Left ventricle myocardium inferior (tissue), 1 donor: Measurements from ENCODE around the gene CEBPZ. TPM values are rescaled to one million over a fixed set of nuclear protein-coding genes. Genes with fewer than 3 reads are reported as not detected.
"Not testable (repeated sequence)": the region's sequence is repeated elsewhere in the genome, so short reads cannot be mapped to it uniquely, and the experiment has no call there.

Experiments
- DNase-seq: peaks from one replicate; pipeline ENCODE4 v3.0.0-alpha.2; 2020
- H3K27ac ChIP-seq: fragments of 200-600 bp; replicated peaks from 2 replicates; pipeline ENCODE4 v1.8.0; 2021
- H3K27me3 ChIP-seq: fragments of 200-600 bp; 2 replicates; pipeline ENCODE4 v1.8.0; 2021; ENCODE audit warnings: low read depth
- H3K36me3 ChIP-seq: fragments of 200-600 bp; 2 replicates; pipeline ENCODE4 v1.8.0; 2021
- H3K4me1 ChIP-seq: fragments of 200-600 bp; 2 replicates; pipeline ENCODE4 v1.8.0; 2021
- H3K4me3 ChIP-seq: fragments of 200-600 bp; 2 replicates; pipeline ENCODE4 v1.8.0; 2021; ENCODE audit warnings: mild to moderate bottlenecking, moderate library complexity
- H3K9me3 ChIP-seq: fragments of 200-600 bp; replicated peaks from 2 replicates; pipeline ENCODE4 v1.8.0; 2021
- intact Hi-C: fragments of 100-400 bp; cut with micrococcal nuclease; formaldehyde crosslinking; loops from one replicate; pipeline ENCODE4 v1.11.0; 2022
- total RNA-seq: library from RNA; stranded (reverse); fragmentation: NEBNext Ultra II Directional; extraction: Animal tissue kit (Norgen Biotek cat#: 25700); gene quantifications from one replicate; pipeline ENCODE4 v1.2.1, GENCODE V29; 2021
- TF ChIP-seq, protein P1 (sequence below): fragments of 200-600 bp; IDR thresholded peaks from 2 replicates; pipeline ENCODE4 v1.8.0; 2021; ENCODE audit warnings: antibody characterized with exemption, mild to moderate bottlenecking, borderline replicate concordance
- donor health status: DM: no; HTN: yes; CAD: no; lungs with severe emphysema.

The CEBPZ gene
- total RNA-seq, 1 donor from 2014 or later: 25.3 TPM

DNA sequence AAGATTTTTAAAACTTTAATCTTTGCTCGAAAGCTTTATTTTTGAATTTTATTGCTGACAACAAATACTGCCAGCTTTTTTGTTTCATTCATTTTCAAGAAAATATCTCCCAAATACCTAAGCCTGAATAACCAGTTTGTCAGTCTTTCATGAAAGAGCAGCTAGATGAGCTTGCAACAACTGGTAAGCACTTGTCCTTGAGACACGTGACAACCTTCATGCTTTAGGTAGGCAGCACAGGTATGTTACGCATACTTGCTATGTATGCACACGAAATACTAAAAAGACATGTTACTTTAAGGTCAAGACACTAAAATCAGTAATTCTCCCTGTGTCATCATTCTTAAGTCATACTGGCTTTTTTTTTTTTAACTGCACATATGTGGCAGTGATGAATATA, 12.3 kb downstream of the CEBPZ start:
- Histone ChIP-seq H3K9me3 (no peaks in the 10 kb centered on the region), H3K4me3 (no peak overlapping the region), H3K36me3 (peaks cover 94% of the 10 kb centered on the region), H3K4me1 (no peaks in the 10 kb centered on the region), H3K27me3 (no peaks in the 10 kb centered on the region), H3K27ac (no peak overlapping the region)
- DNase-seq: no peak
- TF ChIP-seq, protein P1, sequence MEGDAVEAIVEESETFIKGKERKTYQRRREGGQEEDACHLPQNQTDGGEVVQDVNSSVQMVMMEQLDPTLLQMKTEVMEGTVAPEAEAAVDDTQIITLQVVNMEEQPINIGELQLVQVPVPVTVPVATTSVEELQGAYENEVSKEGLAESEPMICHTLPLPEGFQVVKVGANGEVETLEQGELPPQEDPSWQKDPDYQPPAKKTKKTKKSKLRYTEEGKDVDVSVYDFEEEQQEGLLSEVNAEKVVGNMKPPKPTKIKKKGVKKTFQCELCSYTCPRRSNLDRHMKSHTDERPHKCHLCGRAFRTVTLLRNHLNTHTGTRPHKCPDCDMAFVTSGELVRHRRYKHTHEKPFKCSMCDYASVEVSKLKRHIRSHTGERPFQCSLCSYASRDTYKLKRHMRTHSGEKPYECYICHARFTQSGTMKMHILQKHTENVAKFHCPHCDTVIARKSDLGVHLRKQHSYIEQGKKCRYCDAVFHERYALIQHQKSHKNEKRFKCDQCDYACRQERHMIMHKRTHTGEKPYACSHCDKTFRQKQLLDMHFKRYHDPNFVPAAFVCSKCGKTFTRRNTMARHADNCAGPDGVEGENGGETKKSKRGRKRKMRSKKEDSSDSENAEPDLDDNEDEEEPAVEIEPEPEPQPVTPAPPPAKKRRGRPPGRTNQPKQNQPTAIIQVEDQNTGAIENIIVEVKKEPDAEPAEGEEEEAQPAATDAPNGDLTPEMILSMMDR: no peak
- intact Hi-C loops: no loop called here

DNA sequence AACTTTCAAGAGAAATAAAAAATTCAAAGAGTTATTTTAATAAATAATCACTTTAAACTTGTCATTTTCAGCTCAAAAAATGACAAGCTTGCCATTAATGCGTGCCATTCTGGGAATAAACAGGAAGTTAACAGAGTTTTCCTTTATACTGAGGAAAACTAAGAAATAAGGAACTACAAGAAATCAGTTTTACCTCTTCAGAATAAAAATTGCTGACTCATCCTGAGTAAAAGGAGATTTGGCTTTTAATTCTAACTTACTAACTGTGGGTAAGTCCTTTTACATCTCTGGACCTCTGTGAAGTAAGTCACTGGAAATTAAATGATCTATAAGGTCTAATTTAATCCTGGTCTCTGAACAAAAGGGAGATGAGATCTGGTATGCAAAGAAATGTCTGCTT, 16.1 kb downstream of the CEBPZ start:
- H3K27ac ChIP-seq: no peak overlapping the region
- peaks cover 98% of the 10 kb centered on the region for H3K36me3 ChIP-seq

DNA sequence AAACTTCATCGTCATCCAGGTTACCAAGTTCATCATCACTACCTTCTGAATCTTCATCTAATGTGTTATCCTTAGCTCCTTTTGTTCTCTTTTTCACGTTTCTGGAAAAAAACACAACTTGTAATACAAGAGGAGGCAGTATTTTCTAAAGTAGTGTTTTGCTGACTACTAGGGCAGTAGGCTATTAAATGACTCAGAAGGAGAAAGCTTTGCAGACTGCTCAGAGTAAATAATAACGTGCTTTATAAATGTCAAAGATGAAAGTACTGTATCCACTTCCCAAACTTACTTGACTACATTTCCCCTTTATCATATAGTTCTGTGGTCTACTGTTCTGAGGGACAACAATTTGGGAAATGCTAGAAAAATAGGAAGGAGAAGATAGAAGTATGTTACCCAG, 19.5 kb downstream of the CEBPZ start:
- Histone ChIP-seq H3K36me3 (peaks cover 100% of the 10 kb centered on the region), H3K27me3 (no peaks in the 10 kb centered on the region), H3K9me3 (peaks cover 33% of the 10 kb centered on the region), H3K4me3 (no peak overlapping the region), H3K27ac (no peak overlapping the region), H3K4me1 (no peaks in the 10 kb centered on the region)
- intact Hi-C loops: no loop called here
- DNase-seq: no peak
- TF ChIP-seq, protein P1: no peak

More for the DNA sequence above, 16.1 kb downstream of the CEBPZ start:
- Histone ChIP-seq H3K27me3 (no peaks in the 10 kb centered on the region), H3K4me1 (no peaks in the 10 kb centered on the region), H3K9me3 (no peaks in the 10 kb centered on the region), H3K4me3 (no peak overlapping the region)
- TF ChIP-seq, protein P1: no peak
- DNase-seq: no peak
- intact Hi-C loops: no loop called here

DNA sequence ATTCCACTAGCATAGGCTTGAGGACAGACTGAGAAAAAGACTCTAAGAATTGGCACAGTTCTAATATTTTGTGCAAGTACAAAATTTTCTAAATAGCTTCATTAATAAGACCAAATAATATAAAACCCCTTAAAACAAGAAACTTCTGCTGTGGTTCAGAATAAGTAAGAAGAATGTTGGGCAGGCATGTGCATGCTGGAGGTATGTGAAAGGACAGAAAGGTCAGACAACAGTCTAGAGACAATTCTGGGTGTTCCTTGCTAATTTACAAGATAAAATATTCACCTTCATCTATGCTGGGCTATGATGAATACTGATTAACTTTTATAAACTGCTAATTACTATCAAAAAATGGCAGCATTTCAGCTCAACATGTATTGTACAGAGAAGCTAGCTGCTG, 20.2 kb downstream of the CEBPZ start:
- Histone ChIP-seq H3K9me3 (peaks cover 40% of the 10 kb centered on the region), H3K27me3 (no peaks in the 10 kb centered on the region), H3K4me1 (no peaks in the 10 kb centered on the region), H3K4me3 (no peak overlapping the region), H3K36me3 (peaks cover 100% of the 10 kb centered on the region), H3K27ac (no peak overlapping the region)
- intact Hi-C loops: no loop called here
- no peak for DNase-seq
- TF ChIP-seq, protein P1: no peak

DNA sequence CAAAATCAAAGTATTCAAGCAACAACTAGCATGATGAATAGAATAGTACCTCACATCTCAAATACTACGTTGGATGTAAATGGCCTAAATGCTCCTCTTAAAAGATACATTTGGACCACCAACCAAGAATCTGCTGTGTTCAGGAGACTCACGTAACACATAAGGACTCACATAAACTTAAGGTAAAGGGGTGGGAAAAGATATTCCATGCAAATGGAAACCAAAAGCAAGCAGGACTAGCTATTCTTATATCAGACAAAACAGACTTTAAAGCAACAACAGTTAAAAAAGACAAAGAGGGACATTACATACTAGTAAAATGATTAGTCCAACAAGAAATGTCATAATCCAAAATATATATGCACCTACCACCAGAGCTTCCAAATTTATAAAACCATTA, 24.6 kb downstream of the CEBPZ start:
- intact Hi-C loops, H3K27me3 ChIP-seq, H3K4me1 ChIP-seq, H3K27ac ChIP-seq, DNase-seq, H3K4me3 ChIP-seq: not testable (repeated sequence)
- Histone ChIP-seq H3K9me3 (peaks cover 55% of the 10 kb centered on the region), H3K36me3 (peaks cover 100% of the 10 kb centered on the region)

DNA sequence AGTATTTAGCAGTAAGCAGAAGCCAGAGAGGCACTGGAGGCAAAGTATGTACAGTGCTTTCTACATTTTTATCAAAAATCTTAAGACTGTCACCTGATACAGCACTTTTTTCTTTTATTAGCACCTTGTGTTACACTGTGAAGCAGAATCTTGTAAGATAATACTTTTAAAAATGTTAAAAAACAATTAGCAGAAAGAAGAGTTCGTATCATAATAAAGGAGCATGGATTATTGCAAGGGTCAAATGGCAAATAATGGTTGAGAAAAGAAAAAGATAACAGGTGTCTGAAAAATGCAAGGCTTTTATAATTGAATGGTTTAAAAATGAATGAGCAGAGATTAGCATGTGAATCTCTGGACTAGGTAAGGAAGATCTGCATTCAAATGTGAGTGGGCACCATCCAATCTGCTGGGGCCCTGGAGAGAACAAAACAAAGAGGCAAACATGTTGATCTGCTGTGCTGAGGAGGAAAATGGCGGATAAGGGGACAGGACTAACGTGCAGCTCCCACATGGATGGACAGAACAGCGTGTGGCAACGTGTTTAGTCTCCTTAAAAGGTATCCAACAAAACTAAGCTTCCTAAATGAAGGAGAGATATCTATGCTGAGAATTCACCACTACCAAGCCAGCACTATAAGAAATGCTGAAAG, 25.6 kb downstream of the CEBPZ start:
- peaks cover 99% of the 10 kb centered on the region for H3K36me3 ChIP-seq
- no peak overlapping the region for H3K4me3 ChIP-seq
- H3K27me3 ChIP-seq: no peaks in the 10 kb centered on the region
- H3K9me3 ChIP-seq: peaks cover 55% of the 10 kb centered on the region
- H3K27ac ChIP-seq: no peak overlapping the region
- TF ChIP-seq, protein P1: no peak
- H3K4me1 ChIP-seq: no peaks in the 10 kb centered on the region
- intact Hi-C loops: no loop called here
- no peak for DNase-seq

DNA sequence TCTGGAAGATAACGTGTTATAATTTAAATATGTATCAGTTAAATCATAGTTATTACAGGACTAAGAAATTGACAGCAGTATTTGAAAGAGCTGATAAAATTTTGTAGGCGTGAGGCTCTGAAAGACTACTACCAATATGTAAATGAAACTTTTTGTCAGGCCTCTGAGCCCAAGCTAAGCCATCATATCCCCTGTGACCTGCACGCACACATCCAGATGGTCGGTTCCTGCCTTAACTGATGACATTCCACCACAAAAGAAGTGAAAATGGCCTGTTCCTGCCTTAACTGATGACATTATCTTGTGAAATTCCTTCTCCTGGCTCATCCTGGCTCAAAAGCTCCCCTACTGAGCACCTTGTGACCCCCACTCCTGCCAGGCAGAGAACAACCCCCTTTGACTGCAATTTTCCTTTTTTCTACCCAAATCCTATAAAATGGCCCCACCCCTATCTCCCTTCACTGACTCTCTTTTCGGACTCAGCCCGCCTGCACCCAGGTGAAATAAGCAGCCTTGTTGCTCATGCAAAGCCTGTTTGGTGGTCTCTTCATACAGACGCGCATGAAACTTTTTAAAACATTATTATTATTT, 26.2 kb downstream of the CEBPZ start:
- H3K4me1 ChIP-seq, intact Hi-C loops, H3K27me3 ChIP-seq, H3K27ac ChIP-seq, DNase-seq, H3K4me3 ChIP-seq: not testable (repeated sequence)
- peaks cover 95% of the 10 kb centered on the region for H3K36me3 ChIP-seq
- H3K9me3 ChIP-seq: peaks cover 54% of the 10 kb centered on the region
